Measurements from ENCODE around the gene MOB3B. TPM values are rescaled to one million over a fixed set of nuclear protein-coding genes. Genes with fewer than 3 reads are reported as not detected.

The MOB3B gene
- total RNA-seq, 1 experiment from 2014 or later, result 0.03 TPM

- no peak overlapping the region for H3K4me3 ChIP-seq (ENCODE audit: low read depth in 2 of 2, low read length in 2 of 2)
- H3K36me3 ChIP-seq (ENCODE audit: control insufficient read depth, insufficient read depth, low read length), result no peaks in the 10 kb centered on the region
- ChIA-PET CTCF (no interaction called here), POLR2A (no interaction called here)
- ATAC-seq (no peak), DNase-seq (ENCODE audit: low read depth, low spot score) (no peak)
- H3K27me3 ChIP-seq (ENCODE audit: control insufficient read depth, insufficient read depth, low read length), result no peaks in the 10 kb centered on the region
- H3K27ac ChIP-seq (ENCODE audit: low read length), result no peak overlapping the region
- BruUV-seq (replicated peaks), result no TSS peak
- intact Hi-C loops (cut with micrococcal nuclease; ENCODE audit: unreplicated experiment) (no loop called here), in situ Hi-C loops (cut with HindIII; ENCODE audit: low pct_unique_long_range_greater_than_20kb, low sequenced_read_pairs) (no loop called here)
- H3K9me3 ChIP-seq (ENCODE audit: control insufficient read depth, insufficient read depth, low read depth, low read length), result no peaks in the 10 kb centered on the region
- TF ChIP-seq TCF7L2 (IDR thresholded peaks at IDR 0.05; ENCODE audit: low read depth, low read length) (no peak), POLR2AphosphoS5 (IDR thresholded peaks at IDR 0.05; ENCODE audit: low read depth, low read length) (no peak), CTCF (IDR thresholded peaks at IDR 0.05) (no peak), SIN3A (IDR thresholded peaks at IDR 0.05; ENCODE audit: borderline replicate concordance, insufficient read depth, low read depth, low read length) (no peak), REST (IDR thresholded peaks at IDR 0.05; ENCODE audit: insufficient read depth in 1 of 2, low read depth in 2 of 2, low read length in 1 of 2) (no peak)
- no peaks in the 10 kb centered on the region for H3K4me1 ChIP-seq (ENCODE audit: control insufficient read depth, insufficient read depth, low read length)
These were observed 6.6 kb upstream of the MOB3B start for GRCh38 chr9:27536168-27536567.

- no peak for ATAC-seq
- CTCF ChIA-PET, result no interaction called here
- POLR2A ChIA-PET, result no interaction called here
These were observed 6.1 kb upstream of the MOB3B start for GRCh38 chr9:27535701-27536118.

More at GRCh38 chr9:27535701-27536118, 6.1 kb upstream of the MOB3B start:
- Histone ChIP-seq H3K36me3 (ENCODE audit: control insufficient read depth, insufficient read depth, low read length) (no peaks in the 10 kb centered on the region), H3K4me3 (ENCODE audit: low read depth in 2 of 2, low read length in 2 of 2) (no peak overlapping the region), H3K27ac (ENCODE audit: low read length) (no peak overlapping the region), H3K27me3 (ENCODE audit: control insufficient read depth, insufficient read depth, low read length) (no peaks in the 10 kb centered on the region), H3K4me1 (ENCODE audit: control insufficient read depth, insufficient read depth, low read length) (no peaks in the 10 kb centered on the region), H3K9me3 (ENCODE audit: control insufficient read depth, insufficient read depth, low read depth, low read length) (no peaks in the 10 kb centered on the region)
- intact Hi-C loops (cut with micrococcal nuclease; ENCODE audit: unreplicated experiment) (no loop called here), in situ Hi-C loops (cut with HindIII; ENCODE audit: low pct_unique_long_range_greater_than_20kb, low sequenced_read_pairs) (no loop called here)
- TF ChIP-seq TCF7L2 (IDR thresholded peaks at IDR 0.05; ENCODE audit: low read depth, low read length) (no peak), REST (IDR thresholded peaks at IDR 0.05; ENCODE audit: insufficient read depth in 1 of 2, low read depth in 2 of 2, low read length in 1 of 2) (no peak), POLR2AphosphoS5 (IDR thresholded peaks at IDR 0.05; ENCODE audit: low read depth, low read length) (no peak), SIN3A (IDR thresholded peaks at IDR 0.05; ENCODE audit: borderline replicate concordance, insufficient read depth, low read depth, low read length) (no peak), CTCF (IDR thresholded peaks at IDR 0.05) (no peak)
- DNase-seq (ENCODE audit: low read depth, low spot score), result no peak
- BruUV-seq (replicated peaks), result no TSS peak

Measured in Panc1 (cell line).